NOMO-1 treated with dmso at 0.1 percent for 144 hours (cell line): ENCODE measurements around the gene PLXNA2.

Experiments used
- DNase-seq: peaks from one replicate; lab custom pipeline; 2025; ENCODE audit not compliant: unreplicated experiment; lab: John Stamatoyannopoulos, UW

PLXNA2 gene

DNA sequence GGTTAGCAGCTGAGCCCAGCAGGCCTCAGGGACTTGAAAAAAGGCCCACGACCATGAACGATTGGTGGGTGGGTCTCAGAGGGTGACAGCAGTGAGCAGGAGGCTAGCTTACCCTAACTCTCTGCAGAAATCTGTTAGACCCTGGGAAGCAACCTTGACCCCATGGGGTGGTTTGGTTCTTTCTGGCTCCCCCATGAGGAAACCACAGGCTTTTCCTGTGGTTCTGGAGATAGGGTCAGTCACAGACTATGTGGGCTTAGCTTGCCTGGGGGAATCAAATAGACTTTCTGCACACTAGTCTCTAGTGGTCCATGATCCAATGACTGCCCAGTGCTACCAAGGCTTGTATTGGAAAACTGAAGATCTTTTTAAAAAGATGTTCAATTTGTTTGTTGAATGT is 118.1 kb downstream of the PLXNA2 start:
- no peak for DNase-seq

- DNase-seq: no peak
Observed at GRCh38 chr1:208122612-208123358, 121.4 kb downstream of the PLXNA2 start.

GRCh38 chr1:208121813-208122364 is 122.3 kb downstream of the PLXNA2 start:
- no peak for DNase-seq

GRCh38 chr1:208120431-208120790 is 123.8 kb downstream of the PLXNA2 start:
- DNase-seq: no peak

- DNase-seq: no peak
Observed at GRCh38 chr1:208118841-208119606, 125.2 kb downstream of the PLXNA2 start.

DNA sequence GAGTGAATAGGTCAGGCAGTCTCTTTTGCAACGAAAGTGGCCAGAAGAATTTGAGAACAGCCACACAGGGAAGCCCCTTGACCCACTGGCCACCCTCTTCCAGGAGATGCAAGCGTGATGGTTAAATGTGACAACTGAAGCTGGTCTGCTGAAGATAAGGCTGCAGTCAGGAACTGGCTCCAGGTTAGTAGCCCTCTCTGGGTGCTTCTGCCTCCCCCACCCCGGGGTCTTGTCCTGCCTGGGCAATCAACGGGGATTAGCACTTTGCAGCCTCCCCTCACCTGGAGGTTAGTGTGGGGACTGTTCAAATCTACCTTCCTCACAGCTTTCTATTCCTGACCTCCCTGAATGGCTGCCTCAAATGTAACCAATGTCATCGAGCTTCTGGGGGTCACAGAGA is 125.9 kb downstream of the PLXNA2 start:
- no peak for DNase-seq

- DNase-seq: no peak
Observed at GRCh38 chr1:208117826-208118225, 126.4 kb downstream of the PLXNA2 start.

GRCh38 chr1:208117409-208117808 is 126.8 kb downstream of the PLXNA2 start:
- DNase-seq: no peak

DNA sequence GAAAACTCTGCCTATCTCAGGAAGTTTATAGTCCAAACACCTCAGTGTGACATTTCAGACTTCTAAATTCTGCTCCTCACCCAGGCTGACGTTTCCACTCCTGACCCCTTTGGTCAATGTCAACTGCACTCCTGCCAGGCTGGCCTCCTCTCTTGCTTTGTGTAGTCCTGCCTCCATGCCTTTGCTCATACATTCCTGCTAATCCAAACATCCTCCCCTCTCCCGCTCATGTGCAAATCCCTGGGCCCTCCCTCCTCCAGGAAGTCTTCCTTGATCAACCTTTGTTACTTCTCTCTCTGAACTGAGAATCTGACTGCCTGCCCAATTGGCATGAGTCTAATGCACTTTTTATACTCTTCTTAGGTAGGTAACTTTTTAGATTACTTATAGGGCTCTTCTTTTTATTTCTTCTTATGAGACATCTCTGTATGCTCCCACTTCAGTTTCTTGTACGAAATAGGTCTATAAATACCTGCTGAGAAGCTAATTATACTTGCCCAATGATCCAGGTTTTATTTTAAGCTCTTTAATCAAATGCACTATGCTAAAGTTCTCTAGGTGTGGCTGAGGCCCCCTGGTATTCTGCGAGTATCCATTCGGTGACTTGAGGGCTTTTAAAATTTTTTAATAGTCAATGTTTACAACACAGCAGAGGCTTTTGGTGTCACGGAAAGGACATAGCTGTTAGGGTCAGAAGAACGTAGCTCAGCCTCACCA is 128.1 kb downstream of the PLXNA2 start:
- no peak for DNase-seq

DNA sequence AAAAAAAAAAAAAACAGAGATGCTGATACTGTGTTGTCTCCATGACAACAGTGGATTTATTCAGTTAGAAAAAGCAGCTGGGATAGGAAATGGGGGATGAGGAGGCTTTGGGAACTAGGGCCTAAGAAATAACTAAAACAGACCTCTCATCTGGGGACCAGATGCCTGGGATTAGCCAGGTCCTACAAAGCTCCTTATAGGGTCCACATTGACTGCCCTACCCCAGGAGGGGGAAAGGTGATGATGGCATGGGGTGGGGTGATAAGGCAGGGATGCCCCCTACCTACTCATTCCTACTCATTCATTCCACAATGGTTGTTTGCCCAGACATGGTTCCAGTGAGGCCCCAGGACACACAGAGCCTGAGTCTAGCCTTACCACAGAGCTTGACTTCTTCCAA is 131.2 kb downstream of the PLXNA2 start:
- no peak for DNase-seq

DNA sequence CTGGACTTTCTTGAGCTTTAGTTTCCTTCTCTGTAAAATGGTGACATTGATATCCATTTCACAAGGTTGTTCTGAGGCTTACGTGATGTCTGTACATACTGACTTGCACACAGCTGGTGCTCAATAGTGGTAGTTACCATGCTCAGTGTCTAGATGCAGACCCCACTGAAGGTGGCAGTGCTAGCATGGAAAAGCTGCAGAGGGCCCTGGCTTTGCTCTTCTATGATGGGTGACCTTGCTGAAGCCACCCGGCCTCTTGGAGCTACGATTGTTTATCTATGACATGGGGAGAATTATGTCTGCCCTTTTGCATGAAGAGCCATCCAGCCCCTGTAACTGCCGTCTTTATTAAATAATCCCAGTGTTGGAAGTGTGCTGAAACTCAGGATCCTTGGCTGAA is 131.8 kb downstream of the PLXNA2 start:
- DNase-seq: no peak

- DNase-seq: no peak
Observed at GRCh38 chr1:208111646-208112190, 132.5 kb downstream of the PLXNA2 start.

DNA sequence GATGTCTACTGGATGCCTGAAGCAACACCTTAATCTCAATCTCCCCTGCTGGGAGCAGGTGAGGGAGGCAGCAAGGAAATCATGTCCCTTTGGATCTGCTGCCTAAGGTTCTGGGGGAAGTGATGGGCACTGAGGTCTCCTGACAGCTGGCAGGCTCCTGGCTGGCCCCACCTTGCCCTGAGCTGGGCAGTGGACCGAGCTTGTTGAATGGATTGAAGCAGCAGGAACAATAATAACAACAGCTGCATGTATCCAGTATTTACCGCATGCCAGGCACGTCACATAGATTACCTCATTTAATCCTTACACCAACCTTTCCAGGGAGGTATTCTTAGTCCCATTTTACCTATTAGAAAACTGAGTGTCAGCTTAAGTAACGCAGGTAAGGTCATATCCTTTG is 133.9 kb downstream of the PLXNA2 start:
- no peak for DNase-seq

DNA sequence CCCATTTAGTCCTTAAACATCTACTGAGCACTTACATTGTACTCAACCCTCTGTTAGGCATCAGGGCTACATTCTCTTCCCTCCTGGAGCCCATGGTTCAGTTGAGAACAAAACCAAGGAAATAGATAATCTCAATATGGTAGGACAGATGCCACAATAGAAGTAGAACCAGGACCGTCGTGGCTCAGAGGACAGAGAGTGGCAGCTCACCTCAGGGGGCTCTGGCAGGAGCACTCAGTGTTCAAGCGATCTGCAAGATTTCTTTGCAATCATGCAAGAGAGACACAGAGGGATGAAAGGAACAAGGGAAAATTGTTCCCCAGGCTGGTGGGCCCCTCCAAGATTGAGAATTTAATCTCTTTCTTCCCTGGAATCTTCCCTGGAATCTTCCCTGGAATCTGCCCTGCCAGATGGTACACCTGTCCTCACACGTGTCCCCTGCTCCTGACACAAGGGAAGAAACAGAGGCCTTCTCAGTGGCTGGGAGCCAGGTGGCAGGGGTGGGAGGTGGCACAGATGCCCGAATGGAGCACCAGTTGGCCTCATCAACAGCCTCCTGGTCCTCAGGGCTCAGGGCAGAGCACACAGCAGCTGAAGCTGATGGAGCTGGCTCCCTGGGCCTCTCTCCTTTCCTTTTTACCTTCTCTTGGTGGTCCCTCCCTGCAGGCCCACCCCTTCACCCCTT is 135.4 kb downstream of the PLXNA2 start:
- no peak for DNase-seq

DNA sequence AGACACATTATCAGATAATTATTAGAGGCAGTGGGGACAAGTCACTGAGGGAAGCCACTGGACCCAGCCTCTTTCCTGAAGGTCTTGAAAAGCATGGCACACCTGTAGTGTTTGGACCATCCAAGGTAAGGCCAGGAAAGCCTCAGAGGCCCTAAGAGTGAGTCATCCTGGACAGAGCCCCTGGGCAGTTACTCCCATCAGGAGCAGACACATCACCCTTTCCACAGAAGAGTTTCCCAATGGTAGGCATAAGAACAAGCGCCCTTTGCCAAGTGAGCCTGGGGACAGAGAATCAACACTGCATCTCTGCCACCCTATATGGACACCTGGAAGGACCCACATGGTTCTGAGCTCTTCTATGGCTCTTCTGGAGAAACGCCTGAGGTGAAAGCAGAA is 136.0 kb downstream of the PLXNA2 start:
- DNase-seq: no peak

GRCh38 chr1:208107425-208108212 is 136.6 kb downstream of the PLXNA2 start:
- DNase-seq: no peak

DNA sequence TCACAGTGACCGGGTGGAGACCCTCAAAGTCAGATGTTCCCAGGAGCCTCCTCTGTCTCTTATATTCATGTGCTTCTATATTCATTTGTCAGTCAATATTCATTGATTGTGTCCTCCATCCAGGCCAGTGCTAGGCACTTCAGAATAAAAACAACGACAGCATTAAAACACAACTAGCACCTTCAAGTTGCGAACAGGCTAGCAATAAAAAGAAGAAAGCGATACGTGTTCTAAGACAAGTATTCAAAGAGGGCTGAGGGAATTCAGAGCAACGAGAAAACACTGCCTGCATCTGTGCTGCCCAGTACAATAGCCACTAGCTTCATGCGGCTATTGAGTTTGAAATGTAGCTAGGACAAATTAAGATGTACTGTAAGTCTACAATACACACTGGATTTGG is 138.0 kb downstream of the PLXNA2 start:
- no peak for DNase-seq

DNA sequence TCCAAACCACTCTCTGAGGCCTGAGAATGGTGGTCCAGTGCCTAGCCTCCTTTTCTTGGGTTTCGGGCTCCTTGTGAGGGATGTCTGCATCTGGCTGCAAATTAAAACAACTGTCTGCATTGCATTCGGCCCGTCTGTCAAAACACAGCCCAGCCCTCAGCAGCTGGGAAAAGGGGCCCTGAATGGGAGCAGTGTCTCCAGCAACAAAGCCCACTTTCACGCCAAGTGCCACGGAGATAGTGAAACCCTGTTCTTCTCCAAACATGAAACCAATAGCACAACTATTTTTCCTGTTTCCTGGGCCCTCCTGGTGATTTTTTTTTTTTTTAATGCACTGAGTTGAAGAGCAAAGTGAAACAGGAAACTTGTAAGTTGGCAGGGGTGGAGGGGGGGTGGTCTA is 138.4 kb downstream of the PLXNA2 start:
- no peak for DNase-seq

DNA sequence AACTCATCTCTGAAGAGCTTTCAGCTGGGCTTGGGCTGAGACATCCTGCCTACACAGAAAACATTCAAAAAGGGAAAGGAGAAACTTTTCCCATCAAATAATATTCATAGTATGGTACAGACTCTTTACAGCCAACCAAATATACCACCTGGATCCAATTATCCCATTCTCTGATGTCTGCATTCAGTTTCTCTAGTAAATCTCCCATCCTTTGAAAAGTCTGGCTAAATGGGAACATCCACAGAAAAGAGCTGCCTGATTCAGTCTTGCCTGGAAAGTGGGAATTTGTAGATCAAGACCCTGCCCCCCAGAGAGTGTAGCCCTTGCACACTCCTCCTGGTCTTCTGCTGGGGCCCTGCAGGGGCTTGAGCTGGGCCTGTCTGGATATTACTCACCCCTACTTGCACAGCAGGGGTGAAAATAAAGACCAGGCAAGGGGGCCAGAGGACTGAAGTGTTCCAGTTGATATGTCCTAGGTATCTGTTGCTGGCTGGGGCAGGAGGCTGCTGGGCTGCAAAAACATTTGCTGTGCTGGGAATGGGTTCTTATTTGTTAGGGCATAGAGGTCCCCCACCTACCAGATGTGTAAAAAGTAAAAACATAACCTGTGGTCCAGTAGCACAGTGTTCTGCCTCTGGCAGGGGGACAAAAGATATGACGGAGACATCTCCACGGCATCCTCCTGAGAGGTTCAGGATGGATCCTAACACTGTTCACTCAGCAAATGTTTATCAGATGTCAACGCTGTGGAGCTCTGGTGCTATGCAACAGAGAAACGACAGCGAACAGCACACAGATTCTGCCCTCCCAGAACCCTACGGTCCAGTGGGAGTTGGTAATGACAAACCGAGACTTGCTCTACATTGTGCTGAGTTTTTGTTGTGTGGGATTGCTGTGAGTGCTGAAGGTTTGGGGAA is 140.3 kb downstream of the PLXNA2 start:
- DNase-seq: no peak
